ENCODE results near the gene MACROD2. TPM values are rescaled to one million over a fixed set of nuclear protein-coding genes. Genes with fewer than 3 reads are reported as not detected.

The MACROD2 gene
- total RNA-seq, 1 donor from 2014 or later = 6.4 TPM

GRCh38 chr20:14178952-14179351 is 183.6 kb downstream of the MACROD2 start:
- Mint-ChIP-seq H3K9me3 (peaks cover 20% of the 10 kb centered on the region), H3K27me3 (ENCODE audit: low read depth) (no peaks in the 10 kb centered on the region), H3K27ac (ENCODE audit: unreplicated experiment) (no peak overlapping the region), H3K36me3 (ENCODE audit: low read depth) (peaks cover 13% of the 10 kb centered on the region), H3K4me3 (no peak overlapping the region), H3K4me1 (no peaks in the 10 kb centered on the region)
- DNase-seq (ENCODE audit: low read depth, low spot score) = no peak
- TF ChIP-seq CTCF (conservative IDR thresholded peaks at IDR 0.05) = no peak

- Mint-ChIP-seq H3K27me3 (ENCODE audit: low read depth) (no peaks in the 10 kb centered on the region), H3K27ac (ENCODE audit: unreplicated experiment) (no peak overlapping the region), H3K9me3 (peaks cover 5% of the 10 kb centered on the region), H3K4me3 (no peak overlapping the region), H3K36me3 (ENCODE audit: low read depth) (no peaks in the 10 kb centered on the region), H3K4me1 (peaks cover 26% of the 10 kb centered on the region)
- peak; percentile 61 for TF ChIP-seq CTCF (conservative IDR thresholded peaks at IDR 0.05)
- DNase-seq (ENCODE audit: low read depth, low spot score) = no peak
Measured at GRCh38 chr20:14189794-14190402, 194.6 kb downstream of the MACROD2 start.

- TF ChIP-seq CTCF (conservative IDR thresholded peaks at IDR 0.05) = no peak
- DNase-seq (ENCODE audit: low read depth, low spot score) = no peak
- Mint-ChIP-seq H3K9me3 (peaks cover 5% of the 10 kb centered on the region), H3K27ac (ENCODE audit: unreplicated experiment) (no peak overlapping the region), H3K4me3 (no peak overlapping the region), H3K36me3 (ENCODE audit: low read depth) (no peaks in the 10 kb centered on the region), H3K27me3 (ENCODE audit: low read depth) (no peaks in the 10 kb centered on the region), H3K4me1 (peaks cover 31% of the 10 kb centered on the region)
Measured at GRCh38 chr20:14191559-14191958, 196.2 kb downstream of the MACROD2 start.

GRCh38 chr20:14193443-14193842 is 198.1 kb downstream of the MACROD2 start:
- no peaks in the 10 kb centered on the region for H3K27me3 Mint-ChIP-seq (ENCODE audit: low read depth)
- H3K4me1 Mint-ChIP-seq = peaks cover 39% of the 10 kb centered on the region
- peaks cover 5% of the 10 kb centered on the region for H3K9me3 Mint-ChIP-seq
- H3K4me3 Mint-ChIP-seq = no peak overlapping the region
- DNase-seq (ENCODE audit: low read depth, low spot score) = no peak
- H3K36me3 Mint-ChIP-seq (ENCODE audit: low read depth) = no peaks in the 10 kb centered on the region
- TF ChIP-seq CTCF (conservative IDR thresholded peaks at IDR 0.05) = no peak
- no peak overlapping the region for H3K27ac Mint-ChIP-seq (ENCODE audit: unreplicated experiment)

GRCh38 chr20:14193885-14194284 is 198.6 kb downstream of the MACROD2 start:
- Mint-ChIP-seq H3K9me3 (peaks cover 5% of the 10 kb centered on the region), H3K36me3 (ENCODE audit: low read depth) (no peaks in the 10 kb centered on the region), H3K4me1 (peaks cover 44% of the 10 kb centered on the region), H3K27me3 (ENCODE audit: low read depth) (no peaks in the 10 kb centered on the region), H3K27ac (ENCODE audit: unreplicated experiment) (no peak overlapping the region), H3K4me3 (no peak overlapping the region)
- peak; percentile 25 for TF ChIP-seq CTCF (conservative IDR thresholded peaks at IDR 0.05)
- DNase-seq (ENCODE audit: low read depth, low spot score) = no peak

Data from neural crest cell (in vitro differentiated cells).